ENCODE results near the gene PLEKHN1.
"Not testable (repeated sequence)": the region's sequence is repeated elsewhere in the genome, so short reads cannot be mapped to it uniquely, and the experiment has no call there.

Gene PLEKHN1

GRCh38 chr1:995665-996633, 29.7 kb downstream of the PLEKHN1 start:
- no peak for DNase-seq

GRCh38 chr1:996851-997712, 30.8 kb downstream of the PLEKHN1 start:
- no peak for DNase-seq

DNA sequence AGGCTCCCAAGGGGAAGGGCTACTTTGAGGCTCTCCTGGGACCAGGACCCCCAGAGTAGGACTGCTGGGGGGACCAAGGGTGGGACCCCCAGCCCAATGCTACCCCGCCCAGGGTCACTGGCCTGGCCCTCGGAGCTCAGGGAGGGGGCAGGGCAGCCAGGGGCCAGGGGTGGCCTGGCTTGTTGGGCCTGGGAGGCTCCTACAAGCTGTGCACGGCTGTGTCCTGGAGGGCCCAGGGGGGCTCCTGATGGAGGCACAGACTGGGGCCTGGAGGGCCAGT, 31.4 kb downstream of the PLEKHN1 start:
- no peak for DNase-seq

DNA sequence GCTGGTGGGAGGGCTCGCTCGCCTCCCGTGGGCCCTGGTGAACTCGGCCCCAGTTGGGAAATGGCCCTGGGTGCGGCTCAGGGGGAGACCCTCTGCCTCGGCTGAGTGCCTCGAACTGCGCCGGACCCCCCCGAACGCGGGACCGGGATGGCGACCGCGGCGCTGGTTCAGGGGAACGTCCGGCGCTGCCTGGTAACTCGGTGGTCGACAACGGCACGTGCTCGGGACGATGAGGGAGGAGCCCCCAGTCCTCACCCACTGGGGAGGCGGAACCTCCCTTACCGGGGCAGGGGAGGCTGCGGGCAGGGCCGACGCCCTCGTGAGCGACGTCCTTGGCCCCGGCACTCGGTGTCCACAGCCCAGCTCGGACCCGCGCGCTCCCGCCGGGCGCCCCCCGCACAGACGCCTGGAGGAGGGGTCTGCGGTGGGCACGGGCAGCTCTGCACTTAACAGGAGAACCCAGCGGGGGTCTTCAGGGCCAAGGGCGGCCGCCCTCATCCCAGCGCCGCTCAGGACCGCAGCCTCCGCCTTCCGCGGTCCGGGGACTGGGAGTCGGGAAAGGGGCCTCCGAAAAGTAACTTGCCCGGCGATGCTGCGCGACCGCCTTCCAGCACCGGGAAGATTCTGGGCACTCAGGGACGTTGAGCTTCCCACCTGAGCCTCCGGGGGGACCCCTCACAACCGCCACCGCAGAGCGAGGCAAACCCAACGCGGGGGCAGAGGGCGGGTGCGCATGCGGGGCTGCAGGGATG, 31.9 kb downstream of the PLEKHN1 start:
- DNase-seq: no peak

GRCh38 chr1:998745-998994, 32.4 kb downstream of the PLEKHN1 start:
- DNase-seq: no peak

- no peak for DNase-seq
Measured at GRCh38 chr1:998995-999724, 32.9 kb downstream of the PLEKHN1 start.

DNA sequence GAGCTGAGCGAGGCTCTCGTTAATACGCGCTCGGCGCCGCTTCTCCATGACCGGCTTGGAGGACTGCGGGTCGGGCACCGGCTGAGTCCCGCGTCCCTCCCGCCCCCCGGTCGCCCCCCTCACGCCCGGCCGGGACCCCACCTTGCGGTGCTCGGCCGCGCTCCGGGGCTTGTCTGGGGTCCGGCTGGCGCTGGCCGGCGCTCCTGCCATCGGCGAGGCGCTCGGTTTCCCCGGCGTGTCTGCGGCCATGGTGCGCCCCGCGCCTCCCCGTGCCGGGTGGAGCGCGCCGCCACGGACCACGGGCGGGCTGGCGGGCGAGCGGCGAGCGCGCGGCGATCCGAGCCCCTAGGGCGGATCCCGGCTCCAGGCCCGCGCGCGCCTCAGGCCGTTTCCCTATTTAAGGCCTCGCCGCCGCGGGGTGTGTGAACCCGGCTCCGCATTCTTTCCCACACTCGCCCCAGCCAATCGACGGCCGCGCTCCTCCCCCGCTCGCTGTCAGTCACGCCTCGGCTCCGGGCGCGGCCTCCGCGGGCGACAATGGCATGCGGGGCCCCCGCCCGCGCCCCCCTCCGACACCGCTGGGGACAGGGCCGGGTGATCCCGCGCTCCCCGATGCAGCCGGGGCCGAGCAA, 33.6 kb downstream of the PLEKHN1 start, which contains the start of gene HES4:
TSS of gene HES4 (minus strand) at position 373 of the 632 bp plus-strand sequence. CDS start at position 249, 124 bp downstream.
- DNase-seq: peak; percentile 49

GRCh38 chr1:1000357-1001056, 34.2 kb downstream of the PLEKHN1 start:
- peak; percentile 65 for DNase-seq

DNA sequence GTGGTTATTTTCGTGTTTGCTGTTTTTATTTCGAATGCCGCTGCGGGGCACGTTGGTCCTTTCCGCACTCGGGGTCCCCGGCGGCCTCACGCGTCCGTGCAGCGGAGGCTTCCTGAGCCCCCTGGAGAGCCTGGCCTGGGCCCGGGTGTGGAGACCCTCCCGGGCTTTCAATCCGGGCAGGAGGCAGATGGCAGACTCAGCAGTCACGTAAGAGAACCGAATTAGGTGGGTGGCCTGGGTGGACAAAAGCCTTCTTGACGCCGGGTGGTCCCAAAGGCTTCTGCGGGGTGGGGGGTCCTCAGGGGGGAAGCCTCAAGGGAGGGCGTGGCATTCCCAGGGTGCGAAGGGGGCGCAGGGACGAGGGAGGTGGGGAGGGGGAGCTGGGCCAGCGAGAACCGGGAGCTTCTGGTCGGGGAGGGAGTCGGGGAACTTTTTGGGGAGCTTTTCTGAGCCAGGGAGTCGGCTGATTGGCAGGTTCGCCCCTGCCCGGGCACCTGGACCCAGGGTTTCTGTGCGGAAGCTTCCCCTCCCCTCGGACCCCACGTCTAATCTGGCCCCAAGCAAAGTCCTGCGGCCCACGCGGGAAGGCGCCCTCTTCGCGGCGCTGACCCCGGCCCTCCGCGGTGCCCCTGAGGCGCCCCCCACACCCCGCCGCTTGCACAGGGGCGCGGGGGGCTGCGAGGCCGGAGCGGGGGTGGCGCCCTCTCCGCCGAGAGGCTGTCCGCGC, 34.9 kb downstream of the PLEKHN1 start:
- no peak for DNase-seq

GRCh38 chr1:1003618-1004419, 37.5 kb downstream of the PLEKHN1 start:
- DNase-seq: no peak

DNA sequence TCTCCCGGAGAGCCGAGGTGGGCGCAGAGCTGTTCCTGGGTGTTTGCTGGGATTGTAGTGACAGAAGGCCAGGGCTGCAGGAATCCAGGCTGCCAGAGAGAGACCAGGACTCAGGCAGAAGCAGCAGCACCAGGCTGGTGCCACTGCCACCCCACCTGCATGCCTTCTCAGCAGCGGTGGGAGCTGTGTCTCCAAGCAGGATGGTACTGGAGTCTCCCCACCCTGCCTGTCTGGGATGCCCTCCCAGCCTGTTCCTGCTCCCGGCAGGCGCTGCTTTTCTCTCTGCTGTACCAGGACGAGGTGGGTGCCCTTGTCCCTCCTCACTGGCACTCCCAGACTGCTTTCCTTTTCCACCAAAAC, 38.1 kb downstream of the PLEKHN1 start:
- no peak for DNase-seq

- no peak for DNase-seq
Measured at GRCh38 chr1:1004780-1005697, 38.8 kb downstream of the PLEKHN1 start.

DNA sequence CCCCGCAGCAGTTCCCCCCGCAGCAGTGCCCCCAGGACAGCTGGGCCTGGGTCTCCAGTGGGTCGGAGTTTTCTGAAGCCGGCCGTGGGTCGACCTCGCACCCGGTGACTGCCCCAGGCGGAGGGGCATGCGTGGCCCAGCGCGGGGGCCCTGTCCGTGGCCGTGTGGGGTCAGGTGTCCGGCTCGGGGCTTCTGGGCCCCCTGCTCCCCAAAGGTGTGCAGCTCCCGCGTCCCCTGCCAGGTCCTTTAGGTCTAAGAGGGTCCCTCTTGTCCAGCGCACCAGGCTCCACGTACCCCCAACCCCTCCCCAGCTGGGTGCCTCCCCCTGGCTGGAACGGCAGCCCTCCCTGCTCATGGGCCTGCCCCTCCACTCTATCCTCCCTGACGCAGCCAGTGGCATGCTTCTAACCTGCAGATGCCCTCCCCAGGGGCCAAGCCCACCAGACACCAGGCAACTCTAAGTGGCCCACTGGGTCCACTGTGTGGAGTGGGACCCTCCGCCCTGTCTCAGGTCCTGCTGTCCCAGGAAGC, 39.6 kb downstream of the PLEKHN1 start:
- DNase-seq: no peak

DNA sequence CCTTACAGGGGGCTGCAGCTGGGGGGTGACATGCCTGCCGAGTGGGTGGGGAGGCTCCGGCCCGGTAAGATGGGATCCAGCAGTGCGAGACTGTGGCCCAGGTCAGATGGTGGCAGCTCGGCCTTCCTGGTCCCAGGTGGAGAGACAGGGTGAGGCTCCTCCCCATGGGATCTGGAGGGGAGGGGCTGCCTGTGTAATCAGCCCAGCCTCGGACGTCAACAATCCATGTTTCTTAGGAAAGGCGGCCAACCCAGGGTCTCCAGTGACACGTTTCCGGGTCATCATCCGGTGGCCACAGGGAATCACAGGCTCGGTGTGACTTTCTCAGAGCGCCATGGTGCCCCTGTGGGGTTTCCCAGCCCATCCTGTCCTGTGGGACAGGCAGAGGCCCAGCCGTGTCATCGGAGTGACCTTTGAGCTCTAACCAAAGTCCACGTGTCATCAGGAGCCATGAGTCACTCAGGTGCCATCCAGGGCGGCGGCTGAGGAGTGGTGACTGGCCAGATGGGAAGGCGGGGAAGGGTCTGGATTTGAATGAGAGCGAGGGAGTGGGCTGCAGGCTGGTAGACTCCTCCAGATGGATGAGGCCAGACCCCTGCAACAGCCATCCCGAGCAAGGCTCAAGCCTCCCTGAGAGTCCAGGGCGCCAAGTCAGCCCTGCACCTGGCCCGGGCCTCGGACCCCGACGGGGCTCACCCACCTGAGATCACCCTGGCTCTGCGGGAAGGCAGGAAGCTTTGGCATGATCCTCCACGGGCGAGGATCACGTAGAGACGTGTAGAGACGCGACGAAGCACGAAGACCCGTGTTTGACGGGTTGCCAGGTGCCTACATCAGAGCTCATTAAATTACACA, 40.2 kb downstream of the PLEKHN1 start:
- DNase-seq: no peak

DNA sequence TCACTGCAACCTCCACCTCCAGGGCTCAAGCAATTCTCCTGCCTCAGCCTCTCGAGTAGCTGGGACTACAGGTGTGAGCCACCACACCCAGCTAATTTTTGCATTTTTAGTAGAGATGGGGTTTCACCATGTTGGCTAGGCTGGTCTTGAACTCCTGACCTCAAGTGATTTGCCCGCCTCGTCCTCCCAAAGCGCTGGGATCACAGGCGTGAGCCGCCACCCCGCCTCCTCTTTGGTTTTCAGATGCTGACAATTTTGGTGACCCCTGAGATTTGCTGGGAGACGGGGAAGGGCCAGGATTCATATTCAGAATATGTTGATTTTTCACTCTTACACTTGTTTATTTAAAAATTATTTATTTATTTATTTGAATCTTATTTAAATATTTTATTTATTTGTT, 43.8 kb downstream of the PLEKHN1 start:
- DNase-seq: not testable (repeated sequence)

GRCh38 chr1:1011396-1011949, 45.2 kb downstream of the PLEKHN1 start:
- no peak for DNase-seq

DNA sequence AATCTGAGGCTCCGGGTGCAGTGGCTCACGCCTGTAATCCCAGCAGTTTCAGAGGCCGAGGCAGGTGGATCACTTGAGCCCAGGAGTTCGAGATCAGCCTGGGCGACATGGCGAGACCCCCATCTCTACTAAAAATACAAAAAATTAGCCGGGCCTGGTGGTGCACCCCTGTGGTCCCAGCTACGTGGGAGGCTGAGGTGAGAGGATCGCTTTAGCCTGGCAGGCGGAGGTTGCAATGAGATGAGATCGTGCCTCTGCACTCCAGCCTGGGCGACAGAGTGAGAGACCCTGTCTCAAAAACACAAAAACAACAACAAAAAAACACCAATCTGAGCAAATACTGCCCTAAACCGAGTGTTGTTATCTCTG, 46.4 kb downstream of the PLEKHN1 start:
- DNase-seq: not testable (repeated sequence)
